Omental fat pad (tissue), 4 donors: ENCODE data around the gene GIT2. TPM values are rescaled to one million over a fixed set of nuclear protein-coding genes. Genes with fewer than 3 reads are reported as not detected.
"Not testable (repeated sequence)": the region's sequence is repeated elsewhere in the genome, so short reads cannot be mapped to it uniquely, and the experiment has no call there.

Source experiments
- ATAC-seq: fragments of 150-250 bp; one replicate; pipeline ENCODE4 v1.9.1; 2016; ENCODE audit warnings: mild to moderate bottlenecking, moderate library complexity; ENCODE audit not compliant: low FRiP score
- DNase-seq: peaks from one replicate; pipeline ENCODE4 v3.0.0-alpha.2; 2019; ENCODE audit warnings: low spot score
- total RNA-seq, 4 donors: library from RNA; depleted of rRNA; stranded (reverse); fragments of >200 nt; gene quantifications; one replicate each; pipeline ENCODE4 v1.1.0, GENCODE V29; 2016
- TF ChIP-seq, protein P1 (sequence below), 3 donors: fragments of 450-650 bp; IDR thresholded peaks; one replicate each; pipeline ENCODE4 v1.5.1; 2016 to 2017; ENCODE audit warnings: antibody characterized with exemption in 3 of 3, mild to moderate bottlenecking in 3 of 3, moderate library complexity in 2 of 3

The GIT2 gene
- total RNA-seq, 4 donors from 2014 or later: 28.7 to 77.2 (median 47.0) TPM

DNA sequence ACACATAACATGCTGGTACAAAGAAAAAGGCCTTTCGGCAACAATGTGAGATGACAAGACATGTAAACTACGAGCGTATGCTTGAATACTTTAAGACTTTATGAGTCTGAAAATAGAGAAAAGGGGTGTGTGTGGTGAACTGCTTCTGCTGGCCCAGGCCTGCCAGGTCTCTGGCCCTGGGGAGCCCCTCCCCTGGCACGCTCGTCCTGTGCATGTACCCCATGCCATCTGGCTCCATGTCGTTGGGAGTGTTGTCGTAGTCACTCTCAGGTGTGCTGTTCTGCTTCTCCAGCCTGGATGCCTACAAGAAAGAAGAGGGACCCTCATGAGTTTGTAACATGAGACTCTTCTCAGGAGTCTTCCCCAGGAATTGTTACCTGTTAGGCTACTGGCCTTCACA is 57.2 kb downstream of the GIT2 start:
- no peak for DNase-seq
- no peak for ATAC-seq
- TF ChIP-seq, protein P1, sequence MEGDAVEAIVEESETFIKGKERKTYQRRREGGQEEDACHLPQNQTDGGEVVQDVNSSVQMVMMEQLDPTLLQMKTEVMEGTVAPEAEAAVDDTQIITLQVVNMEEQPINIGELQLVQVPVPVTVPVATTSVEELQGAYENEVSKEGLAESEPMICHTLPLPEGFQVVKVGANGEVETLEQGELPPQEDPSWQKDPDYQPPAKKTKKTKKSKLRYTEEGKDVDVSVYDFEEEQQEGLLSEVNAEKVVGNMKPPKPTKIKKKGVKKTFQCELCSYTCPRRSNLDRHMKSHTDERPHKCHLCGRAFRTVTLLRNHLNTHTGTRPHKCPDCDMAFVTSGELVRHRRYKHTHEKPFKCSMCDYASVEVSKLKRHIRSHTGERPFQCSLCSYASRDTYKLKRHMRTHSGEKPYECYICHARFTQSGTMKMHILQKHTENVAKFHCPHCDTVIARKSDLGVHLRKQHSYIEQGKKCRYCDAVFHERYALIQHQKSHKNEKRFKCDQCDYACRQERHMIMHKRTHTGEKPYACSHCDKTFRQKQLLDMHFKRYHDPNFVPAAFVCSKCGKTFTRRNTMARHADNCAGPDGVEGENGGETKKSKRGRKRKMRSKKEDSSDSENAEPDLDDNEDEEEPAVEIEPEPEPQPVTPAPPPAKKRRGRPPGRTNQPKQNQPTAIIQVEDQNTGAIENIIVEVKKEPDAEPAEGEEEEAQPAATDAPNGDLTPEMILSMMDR (IDR thresholded peaks at IDR 0.05): no peak

DNA sequence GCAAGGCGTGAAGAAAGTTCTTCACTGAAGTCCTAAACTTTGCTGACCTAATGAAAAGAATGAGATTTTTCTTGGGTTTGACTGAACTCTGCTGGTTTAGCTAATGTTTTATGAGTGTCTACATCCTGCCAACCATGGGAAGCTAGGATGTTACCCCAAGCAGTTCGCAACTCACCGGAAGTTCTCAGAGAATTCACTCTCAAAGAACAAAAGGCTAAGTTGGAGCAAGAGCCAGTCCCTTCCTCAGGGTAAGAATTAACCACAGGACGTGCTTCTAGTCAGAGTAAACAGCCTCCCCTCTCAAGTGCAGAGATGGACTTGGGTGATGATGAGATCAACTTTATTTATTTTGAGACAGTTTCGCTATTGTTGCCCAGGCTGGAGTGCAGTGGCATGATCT is 58.8 kb downstream of the GIT2 start:
- TF ChIP-seq, protein P1 (IDR thresholded peaks at IDR 0.05): no peak
- ATAC-seq (no peak), DNase-seq (no peak)

DNA sequence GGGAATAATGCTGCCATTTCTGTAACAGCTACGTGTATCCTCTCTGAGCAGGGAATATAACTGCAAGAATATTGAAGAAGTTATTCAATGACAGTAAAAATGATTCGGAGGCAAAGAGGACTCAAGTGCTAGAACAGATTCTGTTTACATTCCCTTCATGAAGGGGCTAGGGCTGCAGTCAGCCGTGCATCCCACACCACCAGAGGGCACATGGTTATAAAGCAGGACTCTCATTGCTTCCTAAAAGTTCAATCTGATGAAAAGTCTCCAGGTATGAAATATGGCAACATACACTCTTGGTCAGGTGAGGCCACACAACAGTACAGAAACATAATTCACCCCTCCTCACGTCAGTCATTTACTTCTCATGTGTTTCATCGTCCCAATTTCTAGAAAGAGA is 62.1 kb downstream of the GIT2 start:
- no peak for ATAC-seq
- TF ChIP-seq, protein P1 (IDR thresholded peaks at IDR 0.05): no peak

DNA sequence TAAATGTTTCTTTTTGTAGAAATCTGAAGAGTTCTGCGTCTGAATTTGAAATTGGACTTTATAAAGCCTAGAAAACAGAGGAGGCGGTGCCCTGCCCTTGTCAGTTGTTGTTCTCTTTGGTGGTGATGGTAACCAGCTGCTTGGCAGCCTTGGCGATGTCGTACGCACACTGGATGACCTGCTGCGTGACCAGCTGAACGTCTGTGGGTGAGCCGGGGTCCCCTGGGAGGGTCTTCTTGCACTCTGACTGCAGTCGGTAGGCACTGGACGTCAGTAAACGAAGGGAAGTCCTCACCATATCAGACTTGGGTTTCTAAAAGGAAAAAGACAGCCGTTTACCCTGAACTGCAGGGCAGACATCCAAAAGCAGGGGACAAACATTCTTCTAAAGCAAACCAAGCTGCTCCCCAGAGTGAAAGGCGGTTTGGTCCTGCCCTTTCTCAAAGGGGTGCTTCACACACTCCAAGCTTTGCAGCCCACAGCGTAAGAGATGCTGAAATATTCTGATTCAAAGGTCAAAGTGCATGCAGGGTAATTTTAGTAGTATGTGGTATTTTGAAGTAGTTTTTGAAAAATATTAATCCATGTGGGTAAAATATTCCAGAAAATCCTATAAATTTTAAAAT is 63.2 kb downstream of the GIT2 start:
- DNase-seq (no peak), ATAC-seq (no peak)
- TF ChIP-seq, protein P1 (IDR thresholded peaks at IDR 0.05): no peak

More for the DNA sequence above, 62.1 kb downstream of the GIT2 start:
- no peak for DNase-seq

DNA sequence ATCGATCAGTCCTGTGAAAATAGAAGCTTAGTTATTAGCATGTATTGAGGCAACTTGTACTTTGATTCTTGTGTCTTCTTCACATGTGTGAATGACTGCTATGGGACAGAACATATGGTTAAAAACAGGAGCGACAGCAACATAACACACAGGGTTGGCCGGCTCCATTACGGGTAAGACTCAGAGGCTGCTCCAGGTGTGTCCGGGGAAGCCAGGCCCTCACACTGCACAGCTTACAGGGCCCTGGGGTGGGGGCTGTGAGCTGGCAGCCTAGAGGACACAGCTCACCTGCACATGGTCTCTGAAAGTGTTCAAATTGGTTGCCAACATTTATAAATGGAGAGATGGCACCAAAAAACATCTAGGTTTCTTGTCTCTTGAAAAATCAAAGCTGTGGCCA is 65.0 kb downstream of the GIT2 start:
- TF ChIP-seq, protein P1 (IDR thresholded peaks at IDR 0.05): no peak
- ATAC-seq: no peak
- DNase-seq: no peak

DNA sequence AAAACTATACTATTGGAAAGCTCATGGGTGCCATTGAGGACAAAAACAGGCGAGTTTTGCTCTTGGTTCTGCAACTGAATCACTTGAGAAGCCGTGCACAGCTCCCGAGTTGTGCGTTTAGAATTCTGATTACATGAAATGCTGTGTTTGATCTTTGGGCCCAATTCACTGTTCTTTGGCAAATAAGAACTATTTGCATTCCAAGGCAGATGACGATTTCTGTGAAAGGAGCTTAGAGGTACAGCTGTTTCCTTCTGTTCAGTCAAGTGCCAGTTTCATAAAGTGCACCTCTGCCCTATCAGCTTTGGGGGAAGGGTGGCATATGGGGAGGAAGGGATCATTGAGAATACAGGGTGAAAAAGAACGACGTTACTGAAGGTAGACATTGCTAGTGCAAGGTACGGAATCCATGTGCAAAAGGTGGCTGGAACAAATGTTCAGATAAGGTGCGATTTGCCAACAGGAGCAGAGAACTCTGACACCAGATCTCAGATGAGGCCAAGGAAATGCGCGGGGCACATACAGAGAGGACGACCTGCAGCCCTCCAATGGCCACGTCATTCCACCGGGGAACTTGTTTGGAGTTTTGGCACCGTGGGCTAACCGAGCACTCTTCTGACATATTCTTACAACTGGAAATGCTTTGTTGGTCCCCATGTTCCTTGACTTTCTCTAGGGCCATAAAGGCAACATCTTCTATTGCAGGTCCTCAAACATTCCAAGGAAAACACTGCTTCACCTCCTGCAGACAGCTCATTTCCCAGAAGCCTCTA is 66.0 kb downstream of the GIT2 start:
- ATAC-seq (no peak), DNase-seq (no peak)
- TF ChIP-seq, protein P1 (IDR thresholded peaks at IDR 0.05): no peak

DNA sequence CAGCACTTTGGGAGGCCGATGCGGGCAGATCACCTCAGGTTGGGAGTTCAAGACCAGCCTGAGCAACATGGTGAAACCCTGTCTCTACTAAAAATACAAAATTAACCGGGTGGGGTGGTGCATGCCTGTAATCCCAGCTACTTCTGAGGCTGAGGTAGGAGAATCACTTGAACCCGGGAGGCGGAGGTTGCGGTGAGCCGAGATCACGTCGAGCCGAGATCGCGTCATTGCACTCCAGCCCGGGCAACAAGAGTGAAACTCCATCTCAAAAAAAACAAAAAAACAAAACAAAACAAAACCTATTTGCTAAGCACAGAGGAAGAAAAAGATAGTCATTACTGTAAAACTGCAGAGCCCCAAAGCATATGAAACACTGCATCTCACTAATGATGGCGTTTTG is 66.8 kb downstream of the GIT2 start:
- not testable (repeated sequence) for DNase-seq, ATAC-seq
